Erythroblast (primary cell): ENCODE measurements around the gene EPB41L4B.

Experiments
- GATA1 ChIP-seq: IDR thresholded peaks from 2 replicates; pipeline ENCODE4 v1.6.1; 2011; ENCODE audit warnings: low read depth, mild to moderate bottlenecking, control low read depth, low read length, moderate library complexity
- POLR2A ChIP-seq: IDR thresholded peaks from 2 replicates; pipeline ENCODE4 v1.6.1; 2011; ENCODE audit warnings: mild to moderate bottlenecking, low read length

DNA sequence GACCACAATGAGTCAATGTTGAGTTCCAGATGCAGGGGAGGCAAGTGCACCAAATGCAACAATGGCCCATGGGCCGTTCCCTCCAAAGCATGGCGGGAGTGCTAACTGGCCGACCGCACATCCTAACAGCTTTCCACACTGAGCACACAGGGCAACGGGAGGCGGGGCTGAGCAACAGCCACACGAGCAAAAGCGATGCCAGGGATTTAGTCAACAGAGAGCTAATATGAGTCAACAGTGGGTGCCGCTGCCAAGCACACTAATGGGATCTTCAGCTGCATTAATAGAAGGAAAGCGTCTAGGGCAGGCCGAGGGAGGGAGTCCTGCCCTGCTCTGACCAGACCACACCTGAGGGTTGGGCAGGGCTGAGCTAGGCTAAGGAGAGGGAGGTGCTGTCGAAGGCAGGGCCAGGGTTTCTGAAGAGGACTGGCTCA, 4.6 kb downstream of the EPB41L4B start:
- TF ChIP-seq POLR2A (no peak), GATA1 (no peak)
